PC-3 (cell line): ENCODE measurements around the gene APBB2.

Source experiments
- CTCF ChIP-seq: fragments of 300-600 bp; sonication (generic); conservative IDR thresholded peaks from 2 replicates; pipeline ENCODE4 v1.5.1; 2017; ENCODE audit warnings: antibody characterized with exemption, low read depth, mild to moderate bottlenecking, low read length
- EZH2 ChIP-seq: fragments of 300-600 bp; sonication (generic); IDR thresholded peaks from one replicate; pipeline ENCODE4 v1.6.1; 2017; ENCODE audit warnings: antibody characterized with exemption, mild to moderate bottlenecking, low read length; ENCODE audit not compliant: unreplicated experiment
- EZH2phosphoT487 ChIP-seq: fragments of 300-600 bp; sonication (generic); IDR thresholded peaks from 2 replicates; pipeline ENCODE4 v1.6.1; 2018; ENCODE audit warnings: mild to moderate bottlenecking, antibody characterized with exemption, low read length, borderline replicate concordance

DNA sequence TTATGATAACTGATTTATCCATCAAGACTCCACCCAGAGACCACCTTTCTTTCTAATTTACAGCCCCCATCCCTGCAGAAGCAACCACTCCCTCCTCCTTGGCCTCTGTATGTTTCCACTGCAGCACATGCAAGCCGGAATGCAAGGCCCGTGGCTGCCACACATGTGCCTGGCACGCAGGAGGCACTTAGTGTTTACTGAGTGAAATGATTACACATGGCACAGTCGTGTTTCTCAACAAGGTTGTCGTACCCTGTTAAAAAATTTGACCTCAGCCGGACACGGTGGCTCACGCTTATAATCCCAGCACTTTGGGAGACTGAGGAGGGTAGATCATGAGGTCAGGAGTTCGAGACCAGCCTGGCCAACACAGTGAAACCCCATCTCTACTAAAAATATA is 104.3 kb downstream of the APBB2 start:
- TF ChIP-seq CTCF (no peak), EZH2 (no peak), EZH2phosphoT487 (no peak)
